ENCODE measurements around the gene EEF1B2. TPM values are rescaled to one million over a fixed set of nuclear protein-coding genes. Genes with fewer than 3 reads are reported as not detected.

Gene EEF1B2
- total and polyA plus RNA-seq, 2 of the 13 experiments (the other 11 are each of a cell fraction or from before 2014, with no cell fraction given) = 1,284 to 1,731 TPM

DNA sequence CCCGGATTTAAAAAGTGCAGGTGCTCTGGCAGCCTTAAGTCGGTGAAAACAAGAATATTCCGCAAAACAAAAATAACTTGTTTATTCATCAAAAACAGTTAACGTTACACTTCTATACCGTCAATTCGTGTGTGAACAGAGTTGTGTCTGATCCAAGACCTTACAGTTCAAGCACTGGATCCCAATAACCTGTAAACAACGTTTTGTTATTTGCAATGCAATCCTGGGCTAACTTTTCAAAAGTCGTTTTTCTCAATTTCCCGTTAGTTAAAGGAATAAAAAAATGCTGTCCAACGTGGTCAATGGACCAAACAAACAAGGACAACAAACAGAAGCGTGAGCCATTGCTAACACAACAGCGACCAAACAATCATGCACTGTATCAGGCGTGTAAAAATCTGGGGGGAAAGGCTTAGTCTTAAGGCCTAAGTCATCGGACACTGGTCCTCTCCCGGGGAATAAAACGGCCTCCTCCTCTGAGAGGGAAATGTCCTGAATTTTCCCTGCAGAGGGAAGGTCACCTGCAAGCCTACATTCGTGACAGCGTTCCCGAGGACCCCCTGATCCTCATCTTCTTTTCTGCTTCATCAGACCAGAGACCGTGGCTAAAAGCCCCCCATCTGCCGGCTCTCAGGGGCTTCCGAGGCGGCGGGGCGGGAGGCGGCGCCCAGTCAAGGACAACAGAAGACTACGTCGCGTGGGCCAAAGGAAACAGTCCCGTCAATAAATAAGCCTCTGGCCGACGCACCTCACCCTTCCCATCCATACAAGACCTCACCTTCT, 941 bp upstream of the EEF1B2 start (continued):
- TF ChIP-seq, protein P1, sequence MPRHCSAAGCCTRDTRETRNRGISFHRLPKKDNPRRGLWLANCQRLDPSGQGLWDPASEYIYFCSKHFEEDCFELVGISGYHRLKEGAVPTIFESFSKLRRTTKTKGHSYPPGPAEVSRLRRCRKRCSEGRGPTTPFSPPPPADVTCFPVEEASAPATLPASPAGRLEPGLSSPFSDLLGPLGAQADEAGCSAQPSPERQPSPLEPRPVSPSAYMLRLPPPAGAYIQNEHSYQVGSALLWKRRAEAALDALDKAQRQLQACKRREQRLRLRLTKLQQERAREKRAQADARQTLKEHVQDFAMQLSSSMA (CRISPR knock-in tag; IDR thresholded peaks at IDR 0.05) = peak; percentile 21; the same call in 1 of the 2 replicates
- no peak for TF ChIP-seq CREM (IDR thresholded peaks at IDR 0.05)
- no peak for TF ChIP-seq CREM (CRISPR knock-in tag; IDR thresholded peaks at IDR 0.05)
- TF ChIP-seq ZNF629 (CRISPR knock-in tag; conservative IDR thresholded peaks at IDR 0.05) = no peak
- no peak for TF ChIP-seq NCOR1 (IDR thresholded peaks at IDR 0.05; ENCODE audit: borderline replicate concordance, low read length)
- TF ChIP-seq, protein P2, sequence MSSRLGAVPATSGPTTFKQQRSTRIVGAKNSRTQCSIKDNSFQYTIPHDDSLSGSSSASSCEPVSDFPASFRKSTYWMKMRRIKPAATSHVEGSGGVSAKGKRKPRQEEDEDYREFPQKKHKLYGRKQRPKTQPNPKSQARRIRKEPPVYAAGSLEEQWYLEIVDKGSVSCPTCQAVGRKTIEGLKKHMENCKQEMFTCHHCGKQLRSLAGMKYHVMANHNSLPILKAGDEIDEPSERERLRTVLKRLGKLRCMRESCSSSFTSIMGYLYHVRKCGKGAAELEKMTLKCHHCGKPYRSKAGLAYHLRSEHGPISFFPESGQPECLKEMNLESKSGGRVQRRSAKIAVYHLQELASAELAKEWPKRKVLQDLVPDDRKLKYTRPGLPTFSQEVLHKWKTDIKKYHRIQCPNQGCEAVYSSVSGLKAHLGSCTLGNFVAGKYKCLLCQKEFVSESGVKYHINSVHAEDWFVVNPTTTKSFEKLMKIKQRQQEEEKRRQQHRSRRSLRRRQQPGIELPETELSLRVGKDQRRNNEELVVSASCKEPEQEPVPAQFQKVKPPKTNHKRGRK (CRISPR knock-in tag; IDR thresholded peaks at IDR 0.05) = 0 out of 2 replicates have a peak, but pooled peaks have one; percentile 66
- 0 out of 2 replicates have a peak, but pooled peaks have one; percentile 44 for TF ChIP-seq ZNF75D (CRISPR knock-in tag; IDR thresholded peaks at IDR 0.05; ENCODE audit: borderline replicate concordance)
- TF ChIP-seq, protein P3, sequence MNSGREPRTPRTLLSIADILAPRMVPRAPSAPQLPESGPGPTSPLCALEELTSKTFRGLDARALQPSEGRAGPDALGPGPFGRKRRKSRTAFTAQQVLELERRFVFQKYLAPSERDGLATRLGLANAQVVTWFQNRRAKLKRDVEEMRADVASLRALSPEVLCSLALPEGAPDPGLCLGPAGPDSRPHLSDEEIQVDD (CRISPR knock-in tag; IDR thresholded peaks at IDR 0.05; ENCODE audit: borderline replicate concordance) = 0 out of 2 replicates have a peak, but pooled peaks have one; percentile 6
- peak; percentile 75; the same call in 1 of the 2 replicates for TF ChIP-seq ZNF296 (CRISPR knock-in tag; conservative IDR thresholded peaks at IDR 0.05)
- 0 out of 2 replicates have a peak, but pooled peaks have one; percentile 30 for TF ChIP-seq ZBTB38 (CRISPR knock-in tag; IDR thresholded peaks at IDR 0.05)
- TF ChIP-seq XBP1 (CRISPR knock-in tag; IDR thresholded peaks at IDR 0.05) = no peak
- TF ChIP-seq, protein P4, sequence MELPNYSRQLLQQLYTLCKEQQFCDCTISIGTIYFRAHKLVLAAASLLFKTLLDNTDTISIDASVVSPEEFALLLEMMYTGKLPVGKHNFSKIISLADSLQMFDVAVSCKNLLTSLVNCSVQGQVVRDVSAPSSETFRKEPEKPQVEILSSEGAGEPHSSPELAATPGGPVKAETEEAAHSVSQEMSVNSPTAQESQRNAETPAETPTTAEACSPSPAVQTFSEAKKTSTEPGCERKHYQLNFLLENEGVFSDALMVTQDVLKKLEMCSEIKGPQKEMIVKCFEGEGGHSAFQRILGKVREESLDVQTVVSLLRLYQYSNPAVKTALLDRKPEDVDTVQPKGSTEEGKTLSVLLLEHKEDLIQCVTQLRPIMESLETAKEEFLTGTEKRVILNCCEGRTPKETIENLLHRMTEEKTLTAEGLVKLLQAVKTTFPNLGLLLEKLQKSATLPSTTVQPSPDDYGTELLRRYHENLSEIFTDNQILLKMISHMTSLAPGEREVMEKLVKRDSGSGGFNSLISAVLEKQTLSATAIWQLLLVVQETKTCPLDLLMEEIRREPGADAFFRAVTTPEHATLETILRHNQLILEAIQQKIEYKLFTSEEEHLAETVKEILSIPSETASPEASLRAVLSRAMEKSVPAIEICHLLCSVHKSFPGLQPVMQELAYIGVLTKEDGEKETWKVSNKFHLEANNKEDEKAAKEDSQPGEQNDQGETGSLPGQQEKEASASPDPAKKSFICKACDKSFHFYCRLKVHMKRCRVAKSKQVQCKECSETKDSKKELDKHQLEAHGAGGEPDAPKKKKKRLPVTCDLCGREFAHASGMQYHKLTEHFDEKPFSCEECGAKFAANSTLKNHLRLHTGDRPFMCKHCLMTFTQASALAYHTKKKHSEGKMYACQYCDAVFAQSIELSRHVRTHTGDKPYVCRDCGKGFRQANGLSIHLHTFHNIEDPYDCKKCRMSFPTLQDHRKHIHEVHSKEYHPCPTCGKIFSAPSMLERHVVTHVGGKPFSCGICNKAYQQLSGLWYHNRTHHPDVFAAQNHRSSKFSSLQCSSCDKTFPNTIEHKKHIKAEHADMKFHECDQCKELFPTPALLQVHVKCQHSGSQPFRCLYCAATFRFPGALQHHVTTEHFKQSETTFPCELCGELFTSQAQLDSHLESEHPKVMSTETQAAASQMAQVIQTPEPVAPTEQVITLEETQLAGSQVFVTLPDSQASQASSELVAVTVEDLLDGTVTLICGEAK (IDR thresholded peaks at IDR 0.05) = no peak
- TF ChIP-seq, protein P4 (CRISPR knock-in tag; IDR thresholded peaks at IDR 0.05) = peak; percentile 45; the same call in 1 of the 2 replicates
- TF ChIP-seq ETV5 (CRISPR knock-in tag; IDR thresholded peaks at IDR 0.05; ENCODE audit: borderline replicate concordance) = no peak
- TF ChIP-seq, protein P5, sequence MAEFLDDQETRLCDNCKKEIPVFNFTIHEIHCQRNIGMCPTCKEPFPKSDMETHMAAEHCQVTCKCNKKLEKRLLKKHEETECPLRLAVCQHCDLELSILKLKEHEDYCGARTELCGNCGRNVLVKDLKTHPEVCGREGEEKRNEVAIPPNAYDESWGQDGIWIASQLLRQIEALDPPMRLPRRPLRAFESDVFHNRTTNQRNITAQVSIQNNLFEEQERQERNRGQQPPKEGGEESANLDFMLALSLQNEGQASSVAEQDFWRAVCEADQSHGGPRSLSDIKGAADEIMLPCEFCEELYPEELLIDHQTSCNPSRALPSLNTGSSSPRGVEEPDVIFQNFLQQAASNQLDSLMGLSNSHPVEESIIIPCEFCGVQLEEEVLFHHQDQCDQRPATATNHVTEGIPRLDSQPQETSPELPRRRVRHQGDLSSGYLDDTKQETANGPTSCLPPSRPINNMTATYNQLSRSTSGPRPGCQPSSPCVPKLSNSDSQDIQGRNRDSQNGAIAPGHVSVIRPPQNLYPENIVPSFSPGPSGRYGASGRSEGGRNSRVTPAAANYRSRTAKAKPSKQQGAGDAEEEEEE (CRISPR knock-in tag; IDR thresholded peaks at IDR 0.05; ENCODE audit: borderline replicate concordance) = no peak
